Keratinocyte (primary cell): ENCODE measurements around the gene RPL4. TPM values are rescaled to one million over a fixed set of nuclear protein-coding genes. Genes with fewer than 3 reads are reported as not detected.
A peak's percentile ranks its signal among the peaks of the same experiment; 100 is the strongest.

Source experiments
- DNase-seq: peaks from one replicate; pipeline ENCODE4 v3.0.0-alpha.2; 2011; ENCODE audit warnings: low read depth, missing footprints, low spot score
- FAIRE-seq: peaks from 2 replicates; lab custom pipeline; 2011; peaks lifted over from hg19 to GRCh38; lab: Jason Lieb, UNC
- H2AFZ ChIP-seq: 2 replicates; pipeline ENCODE4 v1.6.0; 2012; ENCODE audit warnings: low read length, control low read depth, inconsistent platforms; ENCODE audit not compliant: control insufficient read depth
- H3K27ac ChIP-seq: 2 replicates; pipeline ENCODE4 v1.5.1; 2011; ENCODE audit warnings: low read length; ENCODE audit not compliant: control insufficient read depth, insufficient read depth
- H3K27me3 ChIP-seq: 3 replicates; pipeline ENCODE4 v1.6.0; 2011; ENCODE audit warnings: low read length; ENCODE audit not compliant: control insufficient read depth, insufficient read depth; ENCODE audit errors: extremely low read depth
- H3K36me3 ChIP-seq, 2 experiments: 2 replicates in 1 of 2; 3 replicates in 1 of 2; pipeline ENCODE4 v1.5.1; 2011; ENCODE audit warnings: low read length in 2 of 2, mild to moderate bottlenecking in 1 of 2; ENCODE audit not compliant: control insufficient read depth in 2 of 2, insufficient read depth in 2 of 2; ENCODE audit errors: extremely low read depth in 1 of 2
- H3K4me1 ChIP-seq: 3 replicates; pipeline ENCODE4 v1.5.1; 2011; ENCODE audit warnings: low read length; ENCODE audit not compliant: control insufficient read depth, insufficient read depth; ENCODE audit errors: extremely low read depth
- H3K4me2 ChIP-seq: 3 replicates; pipeline ENCODE4 v1.6.0; 2011; ENCODE audit warnings: low read depth, low read length; ENCODE audit not compliant: control insufficient read depth, insufficient read depth; ENCODE audit errors: extremely low read depth
- H3K4me3 ChIP-seq, 3 experiments: fragments of 200-600 bp in 1 of 3; sonication (generic) in 1 of 3; 2 replicates in 2 of 3; 3 replicates in 1 of 3; pipeline ENCODE4 v1.5.1; 2011 to 2016; ENCODE audit warnings: low read length in 3 of 3, mild to moderate bottlenecking in 3 of 3, control low read depth in 2 of 3, inconsistent platforms in 1 of 3, low read depth in 1 of 3, mixed read lengths in 1 of 3, mixed run types in 1 of 3, moderate library complexity in 1 of 3; ENCODE audit not compliant: control insufficient read depth in 2 of 3, insufficient read depth in 2 of 3; ENCODE audit errors: extremely low read depth in 1 of 3
- H3K79me2 ChIP-seq: 2 replicates; pipeline ENCODE4 v1.6.0; 2012; ENCODE audit warnings: low read length; ENCODE audit not compliant: control insufficient read depth, insufficient read depth
- H3K9ac ChIP-seq: 3 replicates; pipeline ENCODE4 v1.6.0; 2011; ENCODE audit warnings: low read length; ENCODE audit not compliant: control insufficient read depth, insufficient read depth; ENCODE audit errors: extremely low read depth
- H3K9me1 ChIP-seq: 3 replicates; pipeline ENCODE4 v1.6.0; 2011; ENCODE audit warnings: low read length; ENCODE audit not compliant: control insufficient read depth, insufficient read depth; ENCODE audit errors: extremely low read depth
- H3K9me3 ChIP-seq: 2 replicates; pipeline ENCODE4 v1.5.1; 2012; ENCODE audit warnings: low read depth, low read length; ENCODE audit not compliant: control insufficient read depth
- H4K20me1 ChIP-seq: 3 replicates; pipeline ENCODE4 v1.6.0; 2011; ENCODE audit warnings: low read length; ENCODE audit not compliant: control insufficient read depth, insufficient read depth; ENCODE audit errors: extremely low read depth
- CTCF ChIP-seq, 3 experiments: IDR thresholded peaks in 1 of 3; conservative IDR thresholded peaks in 1 of 3; optimal IDR thresholded peaks in 1 of 3; 2 replicates in 2 of 3; 3 replicates in 1 of 3; pipeline versions ENCODE3 to v1.5.1; 2011; ENCODE audit warnings: low read length in 3 of 3, mild to moderate bottlenecking in 3 of 3, moderate library complexity in 2 of 3, control low read depth in 1 of 3, inconsistent platforms in 1 of 3; ENCODE audit not compliant: insufficient read depth in 2 of 3; ENCODE audit errors: extremely low read depth in 1 of 3
- EZH2 ChIP-seq: IDR thresholded peaks from one replicate; pipeline ENCODE4 v1.6.1; 2012; ENCODE audit warnings: inconsistent platforms, mild to moderate bottlenecking, low read length, moderate library complexity
- dilution Hi-C: fragments of 300-500 bp; cut with MboI; formaldehyde crosslinking; loops from one replicate; pipeline ENCODE4 v1.7.0; 2020; ENCODE audit warnings: low sequenced_read_pairs; ENCODE audit not compliant: extremely low pct_ligation_motif_present
- polyA plus RNA-seq, 5 experiments: library from polyadenylated mRNA; depleted of rRNA in 3 of 5; stranded (reverse) in 3 of 5; stranded (forward) in 1 of 5; unstranded in 1 of 5; fragments of >200 nt; gene quantifications; 1 replicate in 1 of 5; 2 replicates in 3 of 5; 3 replicates in 1 of 5; pipeline versions ENCODE4 v1.2.1 to v1.2.3, GENCODE V29; 2011 to 2012; ENCODE audit warnings: missing spikeins in 2 of 5, low read depth in 1 of 5, low replicate concordance in 1 of 5

The RPL4 gene
- polyA plus RNA-seq, 1 donor (not counting 4 experiments of a cell fraction or from before 2014, with no cell fraction given): 4,989 TPM

GRCh38 chr15:66515901-66516322 is 11.3 kb upstream of the RPL4 start:
- dilution Hi-C loops: no loop called here
- no peaks in the 10 kb centered on the region for H3K79me2 ChIP-seq
- H3K27me3 ChIP-seq: no peaks in the 10 kb centered on the region
- peaks cover 13% of the 10 kb centered on the region for H3K4me1 ChIP-seq
- H4K20me1 ChIP-seq: no peaks in the 10 kb centered on the region
- no peak overlapping the region for H3K27ac ChIP-seq
- no peaks in the 10 kb centered on the region for H3K9me1 ChIP-seq
- DNase-seq: no peak
- TF ChIP-seq CTCF (optimal IDR thresholded peaks at IDR 0.05 in 1 of 3, IDR thresholded peaks at IDR 0.05 in 1 of 3, conservative IDR thresholded peaks at IDR 0.05 in 1 of 3; ENCODE audit: extremely low read depth in 1 of 3, insufficient read depth in 2 of 3, low read length in 3 of 3) (no peak), EZH2 (no peak)
- H3K9ac ChIP-seq: no peak overlapping the region
- no peak overlapping the region for H3K4me3 ChIP-seq
- no peaks in the 10 kb centered on the region for H3K9me3 ChIP-seq
- peaks cover 5 to 12% of the 10 kb centered on the region in 2 experiments for H3K36me3 ChIP-seq
- peak; percentile 41 for FAIRE-seq
- peak overlapping the region; percentile 4 for H3K4me2 ChIP-seq
- no peak overlapping the region for H2AFZ ChIP-seq

DNA sequence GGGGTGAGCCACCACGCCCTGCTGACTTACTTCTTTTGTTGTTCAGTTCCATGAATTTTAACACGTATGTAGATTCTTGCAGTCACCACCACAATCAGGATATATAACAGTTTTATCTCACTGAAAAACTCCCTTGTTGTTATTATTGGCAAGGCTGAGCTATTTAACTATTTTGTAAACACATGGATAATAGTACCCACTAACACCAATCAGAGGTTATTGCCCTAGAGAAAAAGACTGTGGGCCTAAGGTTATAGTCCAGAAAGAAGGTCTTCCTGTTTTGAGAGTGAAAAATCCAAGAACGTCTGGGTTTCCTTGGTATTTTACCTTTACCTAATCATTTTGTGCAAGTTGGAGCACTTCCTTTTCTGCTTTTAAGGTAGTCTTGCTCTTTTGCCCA is 9.9 kb upstream of the RPL4 start:
- Histone ChIP-seq H3K9ac (no peak overlapping the region), H3K27ac (no peak overlapping the region), H3K79me2 (peaks cover 2% of the 10 kb centered on the region), H3K4me1 (peaks cover 13% of the 10 kb centered on the region), H4K20me1 (no peaks in the 10 kb centered on the region), H3K36me3 (peaks cover 5 to 14% of the 10 kb centered on the region in 2 experiments), H3K27me3 (no peaks in the 10 kb centered on the region), H3K9me1 (no peaks in the 10 kb centered on the region), H3K9me3 (no peaks in the 10 kb centered on the region), H3K4me3 (no peak overlapping the region), H2AFZ (no peak overlapping the region), H3K4me2 (no peak overlapping the region)
- DNase-seq (no peak), FAIRE-seq (no peak)
- no peak for TF ChIP-seq CTCF (optimal IDR thresholded peaks at IDR 0.05 in 1 of 3, IDR thresholded peaks at IDR 0.05 in 1 of 3, conservative IDR thresholded peaks at IDR 0.05 in 1 of 3; ENCODE audit: extremely low read depth in 1 of 3, insufficient read depth in 2 of 3, low read length in 3 of 3)
- TF ChIP-seq EZH2: no peak
- dilution Hi-C loops: no loop called here
